ENCODE results near the gene ELFN2.

DNA sequence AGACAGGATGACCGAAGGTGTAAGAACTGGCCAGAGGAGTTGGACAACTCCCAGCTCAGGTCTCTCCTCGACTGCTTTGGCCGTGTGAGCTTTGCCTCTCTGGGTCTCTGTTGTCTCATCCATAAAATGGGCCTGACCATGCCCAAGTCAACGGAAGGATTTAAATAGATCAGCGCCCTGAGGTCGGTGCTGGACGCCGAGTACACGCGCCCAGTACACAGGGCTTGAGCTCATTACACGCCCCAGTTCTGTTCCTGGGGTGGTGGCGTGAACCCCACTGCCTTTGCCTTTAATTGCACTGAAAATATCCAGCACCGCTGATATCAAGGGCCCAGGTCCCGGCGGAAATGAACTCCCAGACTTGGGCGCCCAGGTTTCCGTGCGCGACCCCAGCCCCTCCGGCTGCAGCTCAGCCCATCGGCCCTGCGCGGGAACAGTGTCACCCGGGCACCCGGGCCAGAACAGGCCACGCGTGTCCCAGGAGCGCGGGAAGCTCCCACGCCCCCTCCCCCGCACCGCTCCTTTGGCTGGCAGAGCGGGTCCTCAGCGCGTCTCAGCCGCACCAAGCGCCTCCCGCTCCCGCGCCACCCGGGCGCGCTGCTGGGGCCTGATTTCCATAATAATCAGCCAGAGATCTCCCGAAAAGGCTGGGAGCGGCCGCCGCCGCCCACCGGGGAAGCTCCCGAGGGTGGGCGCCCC, 102.8 kb downstream of the ELFN2 start:
- TF ChIP-seq, protein P1, sequence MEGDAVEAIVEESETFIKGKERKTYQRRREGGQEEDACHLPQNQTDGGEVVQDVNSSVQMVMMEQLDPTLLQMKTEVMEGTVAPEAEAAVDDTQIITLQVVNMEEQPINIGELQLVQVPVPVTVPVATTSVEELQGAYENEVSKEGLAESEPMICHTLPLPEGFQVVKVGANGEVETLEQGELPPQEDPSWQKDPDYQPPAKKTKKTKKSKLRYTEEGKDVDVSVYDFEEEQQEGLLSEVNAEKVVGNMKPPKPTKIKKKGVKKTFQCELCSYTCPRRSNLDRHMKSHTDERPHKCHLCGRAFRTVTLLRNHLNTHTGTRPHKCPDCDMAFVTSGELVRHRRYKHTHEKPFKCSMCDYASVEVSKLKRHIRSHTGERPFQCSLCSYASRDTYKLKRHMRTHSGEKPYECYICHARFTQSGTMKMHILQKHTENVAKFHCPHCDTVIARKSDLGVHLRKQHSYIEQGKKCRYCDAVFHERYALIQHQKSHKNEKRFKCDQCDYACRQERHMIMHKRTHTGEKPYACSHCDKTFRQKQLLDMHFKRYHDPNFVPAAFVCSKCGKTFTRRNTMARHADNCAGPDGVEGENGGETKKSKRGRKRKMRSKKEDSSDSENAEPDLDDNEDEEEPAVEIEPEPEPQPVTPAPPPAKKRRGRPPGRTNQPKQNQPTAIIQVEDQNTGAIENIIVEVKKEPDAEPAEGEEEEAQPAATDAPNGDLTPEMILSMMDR (IDR thresholded peaks at IDR 0.05): no peak
- TF ChIP-seq EP300 (IDR thresholded peaks at IDR 0.05): no peak
- no peak for TF ChIP-seq POLR2A (IDR thresholded peaks at IDR 0.05)
